DMS153 treated with DMSO at 0.1 percent for 48 hours (cell line): ENCODE results near the gene TECR.
A peak's percentile ranks its signal among the peaks of the same experiment; 100 is the strongest.
"Not testable (repeated sequence)": the region's sequence is repeated elsewhere in the genome, so short reads cannot be mapped to it uniquely, and the experiment has no call there.

ENCODE experiments used
- DNase-seq: peaks from one replicate; lab custom pipeline; 2025; ENCODE audit not compliant: unreplicated experiment; lab: John Stamatoyannopoulos, UW

Gene TECR

GRCh38 chr19:14533450-14533849 is 4.1 kb downstream of the TECR start:
- no peak for DNase-seq

- no peak for DNase-seq
Measured at GRCh38 chr19:14536926-14537692, 7.7 kb downstream of the TECR start.

- DNase-seq = no peak
Measured at GRCh38 chr19:14540741-14541525, 11.5 kb downstream of the TECR start.

GRCh38 chr19:14541979-14542378 is 12.6 kb downstream of the TECR start:
- not testable (repeated sequence) for DNase-seq

- no peak for DNase-seq
Measured at GRCh38 chr19:14542711-14543328, 13.4 kb downstream of the TECR start.

GRCh38 chr19:14544047-14544446 is 14.7 kb downstream of the TECR start:
- DNase-seq = no peak

GRCh38 chr19:14544977-14545715 is 15.8 kb downstream of the TECR start:
- DNase-seq = peak; percentile 93

GRCh38 chr19:14545716-14546082 is 16.3 kb downstream of the TECR start:
- no peak for DNase-seq

GRCh38 chr19:14550201-14550754 is 20.9 kb downstream of the TECR start:
- DNase-seq = peak; percentile 67

DNA sequence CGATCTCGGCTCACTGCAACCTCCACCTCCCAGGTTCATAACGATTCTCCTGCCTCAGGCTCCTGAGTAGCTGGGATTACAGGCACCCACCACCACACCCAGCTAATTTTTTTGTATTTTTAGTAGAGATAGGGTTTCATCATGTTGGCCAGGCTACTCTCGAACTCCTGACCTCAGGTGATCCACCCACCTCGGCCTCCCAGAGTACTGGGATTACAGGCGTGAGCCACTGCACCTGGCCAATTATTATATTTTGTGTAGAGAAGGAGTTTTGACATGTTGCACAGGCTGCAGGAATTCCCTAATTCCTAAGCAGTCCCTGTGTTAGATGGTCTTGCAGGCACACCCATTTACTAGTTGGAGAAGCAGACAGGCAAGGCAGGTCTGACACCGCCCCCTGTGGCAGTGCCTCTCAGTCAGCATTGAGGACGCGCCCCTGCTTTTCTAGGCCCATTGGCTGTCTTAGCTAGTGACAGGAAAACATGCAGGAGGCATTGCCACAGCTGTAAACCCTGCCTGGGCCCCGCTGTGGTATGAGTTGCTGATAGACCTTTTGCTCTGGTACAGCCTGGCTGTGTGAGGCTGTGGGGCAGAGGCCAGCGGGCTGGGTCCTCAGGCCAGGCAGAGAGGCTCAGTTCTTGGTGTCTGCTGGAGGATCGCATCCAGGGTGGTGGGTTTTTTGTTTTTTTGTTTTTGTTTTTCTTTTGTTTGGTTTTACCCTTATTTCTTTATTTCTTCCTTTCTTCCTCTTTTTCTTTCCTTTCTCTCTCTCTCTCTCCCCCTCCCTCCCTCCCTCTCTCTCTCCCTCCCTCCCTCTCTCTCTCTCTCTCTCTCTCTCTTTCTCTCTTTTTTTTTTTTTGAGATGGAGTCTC is 22.0 kb downstream of the TECR start:
- not testable (repeated sequence) for DNase-seq

DNA sequence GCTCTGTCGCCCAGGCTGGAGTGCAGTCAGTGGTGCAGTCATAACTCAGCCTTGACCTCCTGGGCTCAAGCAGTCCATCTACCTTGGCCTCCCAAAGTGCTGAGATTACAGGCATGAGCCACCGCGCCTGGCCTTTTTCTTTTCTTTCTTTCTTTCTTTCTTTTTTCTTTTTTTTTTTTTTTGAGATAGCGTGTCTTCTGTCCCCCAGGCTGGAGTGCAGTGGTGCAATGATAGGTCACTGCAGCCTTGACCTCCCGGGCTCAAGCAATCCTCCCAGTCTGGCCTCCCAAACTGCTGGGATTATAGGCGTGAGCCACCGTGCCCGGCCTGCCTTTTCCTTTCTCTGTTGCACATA is 22.6 kb downstream of the TECR start:
- DNase-seq = not testable (repeated sequence)

GRCh38 chr19:14553042-14553938 is 23.9 kb downstream of the TECR start:
- DNase-seq = no peak

- no peak for DNase-seq
Measured at GRCh38 chr19:14553939-14554243, 24.5 kb downstream of the TECR start.

DNA sequence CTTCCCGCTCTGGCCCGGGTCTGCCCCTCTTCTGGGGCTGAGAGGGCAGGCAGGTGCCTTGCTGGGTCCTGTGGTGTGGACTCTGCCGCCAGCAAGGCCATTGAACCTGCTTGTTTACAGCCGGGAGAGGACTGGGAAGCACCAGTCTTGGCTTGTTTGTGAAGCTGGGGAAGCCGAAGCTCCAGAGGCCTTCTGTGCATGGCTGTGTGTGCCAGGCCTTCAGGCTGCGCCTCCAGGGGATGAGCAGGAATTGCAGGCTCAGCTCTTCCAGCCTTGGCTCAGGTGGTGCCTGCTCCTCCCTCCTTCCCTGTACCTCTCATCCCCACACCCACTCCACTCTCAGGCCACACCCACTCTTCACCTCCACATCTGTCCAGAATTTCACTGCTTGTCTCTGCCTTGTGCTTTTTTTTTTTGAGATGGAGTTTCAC is 25.0 kb downstream of the TECR start:
- DNase-seq = peak; percentile 27

- DNase-seq = no peak
Measured at GRCh38 chr19:14555918-14556661, 26.7 kb downstream of the TECR start.

DNA sequence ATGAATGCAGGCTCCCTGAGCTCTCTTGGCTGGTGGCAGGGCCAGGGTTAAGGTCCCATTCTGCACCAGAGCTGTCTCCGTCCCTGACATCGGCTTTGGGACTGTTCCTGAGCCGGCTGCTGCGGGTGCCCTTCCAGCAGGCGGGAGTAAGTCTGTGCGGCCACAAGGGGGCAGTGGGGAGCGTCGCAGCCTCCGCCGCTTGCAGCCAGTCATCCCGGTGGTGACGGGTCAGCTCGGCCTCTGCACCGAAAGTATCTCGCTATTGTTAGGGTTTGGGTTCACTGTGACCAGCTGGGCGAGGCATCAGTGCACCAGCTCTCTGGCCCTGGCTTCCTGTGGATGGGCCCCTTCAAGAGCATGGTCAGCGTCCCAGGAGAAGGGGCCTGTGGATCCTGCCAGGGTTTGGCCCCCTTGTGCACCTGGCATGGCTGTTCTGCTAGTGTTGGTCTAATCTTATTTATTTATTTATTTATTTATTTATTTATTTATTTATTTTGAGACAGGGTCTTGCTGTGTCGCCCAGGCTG is 27.3 kb downstream of the TECR start:
- no peak for DNase-seq

DNA sequence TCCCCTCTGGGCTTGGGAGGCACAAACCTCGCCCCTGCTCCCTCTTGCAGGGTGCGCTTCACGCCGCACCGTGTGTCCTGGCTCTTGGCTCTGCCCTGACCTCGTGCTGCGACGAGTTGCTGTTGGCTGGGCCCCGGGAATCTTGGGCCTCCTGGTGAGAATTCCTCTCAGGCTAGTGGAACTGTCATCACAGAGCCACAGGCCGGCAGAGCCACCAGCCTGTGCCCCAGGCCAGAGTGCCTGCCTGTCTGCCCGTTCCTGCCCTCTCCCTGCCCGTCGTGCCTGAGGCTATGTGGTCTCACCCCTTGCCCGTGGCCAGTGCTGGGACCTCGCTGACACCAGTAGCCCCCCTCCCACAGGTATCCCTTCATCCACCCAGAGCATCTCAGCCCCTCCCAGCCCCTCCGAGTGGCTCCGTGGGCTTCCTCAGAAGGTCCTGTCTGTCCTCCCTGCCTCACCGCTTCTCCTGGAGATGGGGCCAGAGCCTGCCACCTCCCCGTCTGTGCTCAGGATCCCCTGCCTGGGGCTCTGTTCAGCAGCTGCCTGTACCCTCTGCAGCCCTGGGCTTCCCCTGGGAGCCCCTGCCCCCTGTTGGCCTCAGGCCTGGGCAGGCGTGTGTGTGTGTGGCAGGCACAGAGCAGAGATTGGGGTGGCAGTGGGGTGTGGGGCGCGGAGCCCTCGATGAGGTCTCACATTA is 29.1 kb downstream of the TECR start:
- DNase-seq = no peak
